ENCODE measurements around the gene TTLL5. TPM values are rescaled to one million over a fixed set of nuclear protein-coding genes. Genes with fewer than 3 reads are reported as not detected.

Gene TTLL5
- total and polyA plus RNA-seq, 7 donors = 4.8 to 36.6 (median 17.9) TPM

DNA sequence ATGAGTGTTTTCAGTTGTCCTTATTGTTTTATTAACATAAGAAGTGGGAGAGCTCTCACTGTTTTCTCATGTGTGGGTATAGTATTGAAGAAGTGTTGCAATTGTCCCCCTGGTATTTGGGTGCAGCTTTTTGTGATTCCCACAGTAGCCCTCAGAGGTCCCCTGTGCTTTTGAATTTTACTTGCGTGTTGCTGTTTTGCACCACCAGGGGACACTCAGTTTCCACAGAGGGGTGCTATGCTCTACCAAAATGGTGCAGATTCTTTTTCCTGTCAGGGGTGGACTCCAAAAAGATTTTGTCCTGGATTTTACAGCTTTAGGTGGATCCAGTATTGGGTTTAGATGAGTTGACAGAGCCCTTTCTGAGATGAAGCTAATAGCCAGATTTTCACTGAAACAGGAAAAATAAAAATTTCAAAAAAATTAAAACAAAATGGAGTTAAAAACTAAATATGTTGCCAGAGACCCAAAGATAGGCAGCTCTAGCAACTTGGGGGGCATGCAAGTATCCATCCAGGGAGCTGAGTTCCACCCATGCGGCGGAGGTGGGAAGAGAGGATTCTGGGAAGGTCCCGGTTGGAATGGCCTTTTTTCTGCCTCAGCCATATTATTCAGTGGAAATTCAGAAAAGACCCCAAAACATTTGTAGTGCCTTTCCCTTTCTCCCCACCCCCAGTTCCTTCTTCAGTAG lies 50.2 kb downstream of the TTLL5 start:
- TF ChIP-seq, protein P1, sequence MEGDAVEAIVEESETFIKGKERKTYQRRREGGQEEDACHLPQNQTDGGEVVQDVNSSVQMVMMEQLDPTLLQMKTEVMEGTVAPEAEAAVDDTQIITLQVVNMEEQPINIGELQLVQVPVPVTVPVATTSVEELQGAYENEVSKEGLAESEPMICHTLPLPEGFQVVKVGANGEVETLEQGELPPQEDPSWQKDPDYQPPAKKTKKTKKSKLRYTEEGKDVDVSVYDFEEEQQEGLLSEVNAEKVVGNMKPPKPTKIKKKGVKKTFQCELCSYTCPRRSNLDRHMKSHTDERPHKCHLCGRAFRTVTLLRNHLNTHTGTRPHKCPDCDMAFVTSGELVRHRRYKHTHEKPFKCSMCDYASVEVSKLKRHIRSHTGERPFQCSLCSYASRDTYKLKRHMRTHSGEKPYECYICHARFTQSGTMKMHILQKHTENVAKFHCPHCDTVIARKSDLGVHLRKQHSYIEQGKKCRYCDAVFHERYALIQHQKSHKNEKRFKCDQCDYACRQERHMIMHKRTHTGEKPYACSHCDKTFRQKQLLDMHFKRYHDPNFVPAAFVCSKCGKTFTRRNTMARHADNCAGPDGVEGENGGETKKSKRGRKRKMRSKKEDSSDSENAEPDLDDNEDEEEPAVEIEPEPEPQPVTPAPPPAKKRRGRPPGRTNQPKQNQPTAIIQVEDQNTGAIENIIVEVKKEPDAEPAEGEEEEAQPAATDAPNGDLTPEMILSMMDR (IDR thresholded peaks at IDR 0.05) = peak; percentile 49 to 91 (median 68)
- TF ChIP-seq EP300 (IDR thresholded peaks at IDR 0.05) = no peak
- H3K36me3 ChIP-seq = peaks cover 0 to 13% (median 0%) of the 10 kb centered on the region in 4 donors
- H3K4me1 ChIP-seq = peaks cover 0 to 37% (median 29%) of the 10 kb centered on the region in 4 donors
- H3K27ac ChIP-seq = peak overlapping the region; percentile 72 to 88 (median 80)
- H3K9me3 ChIP-seq = no peaks in the 10 kb centered on the region
- DNase-seq = no peak
- H3K27me3 ChIP-seq = no peaks in the 10 kb centered on the region
- intact Hi-C loops (cut with DNase I) = loop anchor here (2.0 kb wide), 1 partner anchor 84 kb away; no protein-coding TSS in a partner anchor
- 90 to 95% methylated on average over 4 of the region's 4 CpGs for WGBS, 2 donors
- no peak overlapping the region for H3K4me3 ChIP-seq

DNA sequence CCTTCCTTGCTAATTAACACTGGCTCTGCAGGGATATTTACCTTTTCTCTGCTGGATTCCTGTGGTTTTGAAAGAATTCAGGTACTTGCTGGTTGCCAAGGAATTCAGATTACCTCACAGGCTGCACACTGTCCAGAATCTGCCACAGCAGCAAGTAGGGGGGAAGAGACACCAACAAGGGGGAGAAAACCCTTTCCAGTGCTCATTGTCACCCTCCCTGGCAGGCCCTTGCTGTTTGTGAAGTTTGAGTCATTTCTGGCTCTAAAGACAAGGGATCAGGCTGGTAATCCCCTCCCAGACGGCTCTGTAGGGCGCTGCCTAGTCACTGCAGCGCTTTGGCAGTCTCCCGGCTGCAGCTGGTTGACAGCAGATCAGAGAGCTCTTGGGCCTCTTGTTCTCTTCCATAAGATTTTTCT lies 50.8 kb downstream of the TTLL5 start:
- no peaks in the 10 kb centered on the region for H3K27me3 ChIP-seq
- peaks cover 0 to 13% (median 0%) of the 10 kb centered on the region in 4 donors for H3K36me3 ChIP-seq
- TF ChIP-seq, protein P1 (IDR thresholded peaks at IDR 0.05) = no peak
- peak in 3 of 4 donors; percentile 33 to 55 (median 42) for TF ChIP-seq POLR2AphosphoS5 (IDR thresholded peaks at IDR 0.05)
- no peaks in the 10 kb centered on the region for H3K9me3 ChIP-seq
- peak; percentile 80 for DNase-seq
- intact Hi-C loops (cut with DNase I) = loop anchor here (2.0 kb wide), 1 partner anchor 83 kb away; no protein-coding TSS in a partner anchor
- WGBS, 2 donors = 67 to 78% methylated on average over 4 of the region's 4 CpGs
- H3K4me1 ChIP-seq = peaks cover 0 to 43% (median 35%) of the 10 kb centered on the region in 4 donors
- peak overlapping the region; percentile 72 to 88 (median 80) for H3K27ac ChIP-seq
- H3K4me3 ChIP-seq = peak overlapping the region in 1 of 4 donors; percentile 2

DNA sequence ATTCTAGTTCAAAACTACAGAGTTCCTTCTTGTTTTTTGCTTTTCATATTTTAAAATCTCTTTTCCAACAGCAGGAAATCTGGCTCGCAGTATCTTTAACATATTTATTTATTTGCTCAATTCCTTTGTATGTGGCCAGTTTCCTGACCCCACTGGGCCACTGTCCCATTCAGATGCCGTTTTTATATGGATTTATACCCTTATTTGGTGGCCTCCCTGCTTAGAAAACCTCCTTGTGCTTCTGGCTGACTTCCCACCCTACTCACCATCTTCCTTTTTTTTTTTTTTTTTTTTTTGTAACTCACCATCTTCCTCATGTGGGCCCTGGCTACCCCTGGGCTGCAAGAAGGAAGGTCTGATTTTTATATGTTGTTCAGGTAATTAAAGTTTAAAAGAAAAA lies 53.9 kb downstream of the TTLL5 start:
- TF ChIP-seq, protein P1 (IDR thresholded peaks at IDR 0.05) = no peak
- TF ChIP-seq POLR2AphosphoS5 (IDR thresholded peaks at IDR 0.05) (no peak), EP300 (IDR thresholded peaks at IDR 0.05) (no peak), POLR2A (IDR thresholded peaks at IDR 0.05) (no peak)
- no peak for DNase-seq
- no peak overlapping the region for H3K4me3 ChIP-seq
- H3K36me3 ChIP-seq = no peaks in the 10 kb centered on the region
- H3K4me1 ChIP-seq = peaks cover 0 to 75% (median 62%) of the 10 kb centered on the region in 4 donors
- intact Hi-C loops (cut with DNase I) = no loop called here
- no peaks in the 10 kb centered on the region for H3K9me3 ChIP-seq
- peak overlapping the region in 3 of 4 donors; percentile 50 to 88 (median 80) for H3K27ac ChIP-seq
- 60 to 81% methylated on average over 2 of the region's 2 CpGs for WGBS, 2 donors
- no peaks in the 10 kb centered on the region for H3K27me3 ChIP-seq

DNA sequence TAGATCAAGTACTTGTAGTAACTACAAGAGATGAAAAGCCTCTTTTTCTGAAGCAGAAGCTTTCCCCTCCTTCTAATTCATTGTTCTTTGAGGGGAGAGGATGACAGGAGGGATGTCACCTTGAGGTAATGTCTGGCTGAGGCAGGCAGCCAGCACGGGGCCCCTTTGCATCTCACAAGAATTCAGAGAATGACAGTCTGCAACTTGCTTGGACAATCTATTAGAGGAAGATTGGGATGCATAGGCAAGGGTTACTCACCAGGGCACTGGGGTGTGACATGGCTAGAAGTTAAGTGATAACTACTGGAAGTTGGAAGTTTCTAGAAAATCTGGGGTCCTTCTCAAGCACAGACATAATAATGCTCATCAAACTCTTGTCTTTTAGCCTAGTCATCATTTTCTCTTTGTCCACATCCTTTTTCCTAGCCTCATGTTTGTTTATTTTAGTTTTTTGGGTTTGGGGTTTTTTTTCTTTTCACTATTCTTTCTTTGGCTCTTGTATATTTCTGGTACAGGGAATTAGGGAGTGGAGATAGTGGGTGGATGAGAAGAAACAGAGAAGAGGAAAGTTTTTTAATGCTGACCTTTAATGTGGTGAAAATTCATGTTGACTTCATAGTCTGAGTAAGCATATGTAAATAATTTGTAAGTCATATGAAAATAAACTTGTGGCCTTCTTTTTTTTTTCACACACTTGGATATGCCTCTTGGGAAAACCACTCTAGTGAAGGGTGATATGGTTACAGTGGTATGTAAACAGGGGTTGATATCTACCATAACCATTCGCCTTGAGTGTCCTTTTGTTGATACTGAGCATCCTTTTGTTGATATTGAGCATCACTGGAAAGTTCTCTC lies 55.1 kb downstream of the TTLL5 start:
- Histone ChIP-seq H3K36me3 (no peaks in the 10 kb centered on the region), H3K27ac (peak overlapping the region in 3 of 4 donors; percentile 50 to 88 (median 80)), H3K4me3 (no peak overlapping the region), H3K9me3 (no peaks in the 10 kb centered on the region), H3K27me3 (no peaks in the 10 kb centered on the region), H3K4me1 (peaks cover 0 to 87% (median 72%) of the 10 kb centered on the region in 4 donors)
- DNase-seq = no peak
- intact Hi-C loops (cut with DNase I) = no loop called here
- no peak for TF ChIP-seq POLR2A (IDR thresholded peaks at IDR 0.05)
- no peak for TF ChIP-seq POLR2AphosphoS5 (IDR thresholded peaks at IDR 0.05)
- no peak for TF ChIP-seq EP300 (IDR thresholded peaks at IDR 0.05)
- TF ChIP-seq, protein P1 (IDR thresholded peaks at IDR 0.05) = no peak
- 79 to 84% methylated on average over 2 of the region's 2 CpGs for WGBS, 2 donors
